ENCODE results near the gene EDA. TPM values are rescaled to one million over a fixed set of nuclear protein-coding genes. Genes with fewer than 3 reads are reported as not detected.

The EDA gene
- total RNA-seq, 1 donor from 2014 or later: 6.8 TPM

DNA sequence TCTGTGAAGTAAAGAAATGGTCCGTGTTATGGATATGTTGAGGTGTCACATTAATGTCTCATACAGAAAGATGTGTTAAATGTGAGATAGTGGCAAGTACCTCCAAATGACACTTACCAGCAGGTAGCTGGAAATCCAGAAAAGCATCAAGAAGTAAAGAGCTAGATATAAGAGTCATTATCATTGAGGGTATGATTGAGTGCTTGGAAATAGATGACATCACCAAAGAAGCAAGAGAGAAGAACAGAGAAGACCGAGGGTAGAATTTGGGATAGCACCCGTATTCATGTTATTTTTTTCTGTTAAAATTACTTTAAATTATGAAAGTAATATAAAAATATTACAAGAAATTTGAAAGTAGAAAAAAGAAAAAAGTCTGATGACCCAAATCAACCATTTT lies 15.7 kb upstream of the EDA start:
- Histone ChIP-seq H3K79me2 (ENCODE audit: low read depth) (no peaks in the 10 kb centered on the region), H3K9me3 (ENCODE audit: low read depth) (no peaks in the 10 kb centered on the region), H4K20me1 (ENCODE audit: low read depth) (no peaks in the 10 kb centered on the region), H3K27me3 (no peaks in the 10 kb centered on the region), H3K27ac (no peak overlapping the region), H3K36me3 (no peaks in the 10 kb centered on the region), H2AFZ (replicated peaks) (no peak overlapping the region), H3K4me3 (no peak overlapping the region), H3K9ac (no peak overlapping the region), H3K4me1 (peaks cover 11% of the 10 kb centered on the region), H3F3A (ENCODE audit: low read depth) (no peaks in the 10 kb centered on the region), H3K4me2 (no peak overlapping the region)
- H3K4me1 Mint-ChIP-seq: peaks cover 15% of the 10 kb centered on the region
- no peak overlapping the region for H3K4me3 Mint-ChIP-seq
- no peaks in the 10 kb centered on the region for H3K27me3 Mint-ChIP-seq (ENCODE audit: insufficient read depth, low read depth)
- H3K9me3 Mint-ChIP-seq: no peaks in the 10 kb centered on the region
- TF ChIP-seq EZH2 (IDR thresholded peaks at IDR 0.05): no peak
- TF ChIP-seq, protein P1, sequence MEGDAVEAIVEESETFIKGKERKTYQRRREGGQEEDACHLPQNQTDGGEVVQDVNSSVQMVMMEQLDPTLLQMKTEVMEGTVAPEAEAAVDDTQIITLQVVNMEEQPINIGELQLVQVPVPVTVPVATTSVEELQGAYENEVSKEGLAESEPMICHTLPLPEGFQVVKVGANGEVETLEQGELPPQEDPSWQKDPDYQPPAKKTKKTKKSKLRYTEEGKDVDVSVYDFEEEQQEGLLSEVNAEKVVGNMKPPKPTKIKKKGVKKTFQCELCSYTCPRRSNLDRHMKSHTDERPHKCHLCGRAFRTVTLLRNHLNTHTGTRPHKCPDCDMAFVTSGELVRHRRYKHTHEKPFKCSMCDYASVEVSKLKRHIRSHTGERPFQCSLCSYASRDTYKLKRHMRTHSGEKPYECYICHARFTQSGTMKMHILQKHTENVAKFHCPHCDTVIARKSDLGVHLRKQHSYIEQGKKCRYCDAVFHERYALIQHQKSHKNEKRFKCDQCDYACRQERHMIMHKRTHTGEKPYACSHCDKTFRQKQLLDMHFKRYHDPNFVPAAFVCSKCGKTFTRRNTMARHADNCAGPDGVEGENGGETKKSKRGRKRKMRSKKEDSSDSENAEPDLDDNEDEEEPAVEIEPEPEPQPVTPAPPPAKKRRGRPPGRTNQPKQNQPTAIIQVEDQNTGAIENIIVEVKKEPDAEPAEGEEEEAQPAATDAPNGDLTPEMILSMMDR (IDR thresholded peaks at IDR 0.05): no peak
- H3K36me3 Mint-ChIP-seq: no peaks in the 10 kb centered on the region
- H3K27ac Mint-ChIP-seq: no peak overlapping the region
- no peak for DNase-seq (ENCODE audit: low spot score)

DNA sequence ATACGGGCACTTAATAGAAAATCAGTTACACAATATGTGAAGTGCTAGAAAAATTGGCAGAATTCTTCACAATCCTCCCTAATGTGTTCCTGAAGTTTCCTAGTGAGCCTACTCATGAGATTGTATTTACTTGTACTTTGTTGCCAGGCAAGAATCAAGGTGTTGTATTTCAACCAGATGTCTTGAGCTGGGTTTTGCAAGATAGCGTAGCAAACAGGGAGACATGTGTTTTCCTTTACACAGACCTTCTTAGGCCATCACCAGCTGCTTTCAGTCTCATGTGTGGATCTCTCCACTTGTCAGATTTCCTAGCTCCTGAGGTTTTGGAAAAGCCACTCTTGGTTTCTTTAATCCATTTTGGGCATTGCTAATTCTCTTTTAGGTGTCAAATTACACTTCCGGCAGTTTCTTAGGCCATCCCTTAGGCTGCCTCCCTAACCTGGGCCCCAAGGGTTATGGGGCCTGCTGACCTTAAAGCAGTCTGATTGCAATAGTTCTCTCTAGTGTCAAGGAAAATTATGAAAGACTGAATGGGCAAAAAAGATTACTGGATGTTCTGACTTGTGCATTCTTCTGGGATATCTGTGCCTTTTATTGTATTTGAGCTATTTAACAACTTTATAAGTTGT lies 12.2 kb upstream of the EDA start:
- Mint-ChIP-seq H3K27me3 (ENCODE audit: insufficient read depth, low read depth) (no peaks in the 10 kb centered on the region), H3K4me3 (no peak overlapping the region), H3K4me1 (peaks cover 19% of the 10 kb centered on the region), H3K9me3 (no peaks in the 10 kb centered on the region), H3K36me3 (no peaks in the 10 kb centered on the region), H3K27ac (no peak overlapping the region)
- Histone ChIP-seq H3K4me3 (no peak overlapping the region), H3F3A (ENCODE audit: low read depth) (no peaks in the 10 kb centered on the region), H3K79me2 (ENCODE audit: low read depth) (no peaks in the 10 kb centered on the region), H3K36me3 (no peaks in the 10 kb centered on the region), H3K9me3 (ENCODE audit: low read depth) (no peaks in the 10 kb centered on the region), H4K20me1 (ENCODE audit: low read depth) (no peaks in the 10 kb centered on the region), H3K27ac (no peak overlapping the region), H2AFZ (replicated peaks) (no peak overlapping the region), H3K9ac (no peak overlapping the region), H3K27me3 (no peaks in the 10 kb centered on the region), H3K4me1 (peaks cover 11% of the 10 kb centered on the region), H3K4me2 (peak overlapping the region; percentile 6)
- TF ChIP-seq, protein P1 (IDR thresholded peaks at IDR 0.05): no peak
- peak; percentile 51 for DNase-seq (ENCODE audit: low spot score)

DNA sequence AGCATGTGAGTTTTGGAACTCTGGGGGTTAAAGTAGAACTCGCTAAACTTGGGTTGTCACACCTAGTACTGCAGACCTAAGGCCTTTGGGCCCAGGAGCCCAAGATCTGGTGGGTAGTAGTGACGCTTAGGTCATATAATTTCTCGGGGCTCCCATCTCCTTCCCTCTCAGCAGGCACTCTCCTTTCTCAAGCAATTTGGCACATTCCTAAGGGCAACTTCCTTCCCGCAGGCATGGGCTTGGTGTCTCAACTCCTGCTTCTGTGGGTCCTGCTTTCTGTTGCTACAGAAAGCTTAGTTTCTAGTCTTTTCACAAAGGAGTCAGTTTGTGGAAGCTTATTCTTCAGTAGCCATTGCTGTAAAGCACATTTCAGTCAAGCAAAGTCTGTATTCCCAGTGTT lies 10.4 kb upstream of the EDA start:
- H3K4me1 Mint-ChIP-seq: peaks cover 19% of the 10 kb centered on the region
- TF ChIP-seq EZH2phosphoT487 (IDR thresholded peaks at IDR 0.05): no peak
- TF ChIP-seq, protein P1 (IDR thresholded peaks at IDR 0.05): no peak
- TF ChIP-seq EZH2 (IDR thresholded peaks at IDR 0.05): no peak

More for the DNA sequence above, 10.4 kb upstream of the EDA start:
- no peaks in the 10 kb centered on the region for H3K27me3 Mint-ChIP-seq (ENCODE audit: insufficient read depth, low read depth)
- H3K36me3 Mint-ChIP-seq: no peaks in the 10 kb centered on the region
- Histone ChIP-seq H3K27ac (no peak overlapping the region), H3F3A (ENCODE audit: low read depth) (no peaks in the 10 kb centered on the region), H3K79me2 (ENCODE audit: low read depth) (no peaks in the 10 kb centered on the region), H3K9ac (no peak overlapping the region), H4K20me1 (ENCODE audit: low read depth) (no peaks in the 10 kb centered on the region), H3K4me2 (no peak overlapping the region), H3K4me1 (peaks cover 11% of the 10 kb centered on the region), H3K27me3 (no peaks in the 10 kb centered on the region), H3K9me3 (ENCODE audit: low read depth) (no peaks in the 10 kb centered on the region), H3K36me3 (no peaks in the 10 kb centered on the region), H3K4me3 (no peak overlapping the region), H2AFZ (replicated peaks) (peak overlapping the region; percentile 42)
- no peak for DNase-seq (ENCODE audit: low spot score)
- no peak overlapping the region for H3K4me3 Mint-ChIP-seq
- no peak overlapping the region for H3K27ac Mint-ChIP-seq
- no peaks in the 10 kb centered on the region for H3K9me3 Mint-ChIP-seq
